SK-N-MC (cell line): ENCODE data around the gene C12orf60.

ENCODE experiments used
- DNase-seq: peaks from one replicate; pipeline ENCODE4 v3.0.0-alpha.2; 2011; ENCODE audit warnings: low read depth, low spot score
- H3K27ac ChIP-seq: fragments of 200-600 bp; sonication (generic); 2 replicates; pipeline ENCODE4 v1.5.1; 2016; ENCODE audit warnings: mixed run types
- H3K36me3 ChIP-seq: fragments of 200-600 bp; sonication (generic); 2 replicates; pipeline ENCODE4 v1.6.1; 2017; ENCODE audit warnings: antibody characterized with exemption, low read length, mixed read lengths; ENCODE audit not compliant: insufficient read depth
- H3K4me3 ChIP-seq: fragments of 200-600 bp; sonication (generic); 2 replicates; pipeline ENCODE4 v1.5.1; 2016
- H3K9ac ChIP-seq: fragments of 200-600 bp; sonication (generic); 2 replicates; pipeline ENCODE4 v1.8.0; 2017; ENCODE audit warnings: mixed run types, mixed read lengths; ENCODE audit not compliant: insufficient read length
- H3K9me3 ChIP-seq: fragments of 200-600 bp; sonication (generic); 2 replicates; pipeline ENCODE4 v1.6.1; 2017; ENCODE audit warnings: low read depth, mild to moderate bottlenecking, antibody characterized with exemption, low read length, moderate library complexity, mixed read lengths
- EZH2 ChIP-seq: fragments of 200-600 bp; sonication (generic); IDR thresholded peaks from one replicate; pipeline ENCODE4 v1.6.1; 2017; ENCODE audit warnings: antibody characterized with exemption
- FOXP2 ChIP-seq: optimal IDR thresholded peaks from 2 replicates; pipeline ENCODE3; 2011; ENCODE audit warnings: mild to moderate bottlenecking, moderate library complexity; ENCODE audit not compliant: insufficient read depth; ENCODE audit errors: extremely low read length, control extremely low read depth
- POLR2AphosphoS5 ChIP-seq: IDR thresholded peaks from 2 replicates; pipeline ENCODE4 v1.6.1; 2012; ENCODE audit warnings: mild to moderate bottlenecking, low read depth, low read length, borderline replicate concordance

The C12orf60 gene

DNA sequence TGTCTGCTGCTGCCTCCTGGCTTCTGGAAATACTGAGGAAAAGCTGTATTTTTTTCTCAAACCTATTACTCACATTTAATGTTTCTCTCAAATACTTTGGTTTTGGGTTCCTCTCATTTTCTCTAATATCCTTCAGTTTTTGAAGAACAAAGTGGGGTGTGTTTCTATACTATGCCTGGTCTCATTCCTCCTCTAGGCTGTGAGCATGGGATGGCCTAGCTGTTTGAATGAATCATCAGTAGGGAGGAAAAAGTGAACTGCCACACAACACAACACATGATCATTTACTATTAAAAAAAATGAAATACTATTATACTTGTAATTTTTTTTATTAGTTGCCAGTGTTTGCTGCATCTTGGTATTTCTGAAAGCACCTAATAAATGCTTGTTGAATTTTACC, 21.8 kb downstream of the C12orf60 start:
- Histone ChIP-seq H3K9me3 (no peaks in the 10 kb centered on the region), H3K9ac (no peak overlapping the region), H3K36me3 (no peaks in the 10 kb centered on the region), H3K4me3 (no peak overlapping the region), H3K27ac (no peak overlapping the region)
- no peak for DNase-seq
- TF ChIP-seq FOXP2 (no peak), EZH2 (no peak), POLR2AphosphoS5 (no peak)

DNA sequence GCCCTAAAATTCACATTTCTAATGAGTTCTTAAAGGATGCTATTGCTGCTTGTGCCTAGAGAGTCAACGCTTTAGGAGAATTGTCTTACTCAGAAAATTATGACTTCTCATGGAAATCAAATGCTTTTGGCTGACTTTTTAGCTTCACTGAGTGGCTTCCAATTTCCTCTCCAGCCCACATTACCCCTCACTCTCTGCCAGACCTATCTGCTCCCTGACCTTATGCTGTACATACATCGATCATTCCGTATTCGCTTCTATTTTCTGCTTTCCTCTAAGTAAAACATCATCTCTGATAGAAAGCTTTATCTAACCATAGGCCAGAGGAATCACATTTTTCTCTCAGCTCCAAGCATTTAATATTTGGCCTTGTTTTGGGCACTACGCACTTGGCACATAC, 23.0 kb downstream of the C12orf60 start:
- no peak for DNase-seq
- Histone ChIP-seq H3K27ac (no peak overlapping the region), H3K9me3 (no peaks in the 10 kb centered on the region), H3K4me3 (no peak overlapping the region), H3K36me3 (no peaks in the 10 kb centered on the region), H3K9ac (no peak overlapping the region)
- TF ChIP-seq EZH2 (no peak), POLR2AphosphoS5 (no peak), FOXP2 (no peak)

DNA sequence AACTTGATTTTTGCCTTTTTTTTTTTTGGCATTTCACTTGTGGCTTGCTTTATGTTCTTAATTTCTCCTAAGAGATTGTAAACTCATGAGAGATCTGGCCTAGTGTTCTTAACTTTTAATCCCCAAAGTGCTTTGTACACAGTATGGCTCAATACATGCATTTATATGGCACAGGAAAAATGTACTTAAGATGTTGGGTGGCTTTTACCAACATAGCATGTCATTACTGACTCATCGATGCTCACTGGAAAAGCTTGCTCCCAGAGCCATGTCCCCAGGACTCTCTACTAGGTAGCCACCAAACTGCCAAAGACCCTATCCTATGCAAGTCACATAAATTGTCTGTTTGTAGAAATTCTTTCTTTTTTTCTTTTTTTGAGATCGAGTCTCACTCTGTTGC, 23.6 kb downstream of the C12orf60 start:
- no peak overlapping the region for H3K4me3 ChIP-seq
- no peaks in the 10 kb centered on the region for H3K36me3 ChIP-seq
- H3K27ac ChIP-seq, result no peak overlapping the region
- TF ChIP-seq POLR2AphosphoS5 (no peak), FOXP2 (no peak), EZH2 (no peak)
- no peak overlapping the region for H3K9ac ChIP-seq
- no peak for DNase-seq
- no peaks in the 10 kb centered on the region for H3K9me3 ChIP-seq

DNA sequence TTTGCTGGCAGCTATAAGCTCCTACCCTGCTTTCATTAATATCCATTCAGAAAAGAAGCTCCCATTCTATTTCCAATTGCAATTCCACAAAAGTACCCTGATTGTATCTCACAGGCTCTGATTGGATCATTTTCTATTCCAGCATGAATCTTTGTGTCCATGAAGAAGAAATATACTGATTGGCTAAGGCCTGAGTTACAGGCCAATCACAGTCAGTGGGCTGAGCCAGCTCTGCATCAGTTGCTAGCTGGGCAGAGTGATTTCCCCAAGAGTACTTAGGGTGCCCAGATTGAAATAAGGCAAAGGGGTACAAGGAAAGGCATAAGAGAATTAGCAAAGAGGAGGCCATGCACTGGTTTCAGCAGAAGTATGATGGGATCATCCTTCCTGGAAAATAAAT, 25.4 kb downstream of the C12orf60 start:
- no peak overlapping the region for H3K9ac ChIP-seq
- no peak for DNase-seq

DNA sequence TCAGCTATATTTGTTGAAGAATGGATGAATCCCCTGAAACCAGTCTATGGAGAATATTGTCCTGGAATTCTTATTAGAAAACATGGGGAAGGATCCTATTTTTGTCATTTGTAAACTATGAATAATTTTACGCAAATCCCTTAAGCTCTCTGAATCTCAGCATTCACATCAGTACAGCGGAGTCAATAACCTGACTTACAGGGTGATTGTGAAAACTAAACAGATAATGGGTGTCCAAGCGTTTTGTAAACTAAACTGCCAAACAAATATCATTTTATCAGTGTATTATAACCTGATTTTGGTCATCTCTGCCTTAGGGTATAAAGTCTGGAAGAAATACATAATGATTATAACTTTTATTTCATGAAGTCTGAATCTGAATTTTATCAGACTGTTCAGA, 29.9 kb downstream of the C12orf60 start:
- no peaks in the 10 kb centered on the region for H3K9me3 ChIP-seq
- DNase-seq, result no peak
- H3K9ac ChIP-seq, result no peak overlapping the region
- no peak overlapping the region for H3K4me3 ChIP-seq
- no peaks in the 10 kb centered on the region for H3K36me3 ChIP-seq
- no peak overlapping the region for H3K27ac ChIP-seq
- no peak for TF ChIP-seq EZH2
- no peak for TF ChIP-seq FOXP2
- no peak for TF ChIP-seq POLR2AphosphoS5

More for the DNA sequence above, 25.4 kb downstream of the C12orf60 start:
- Histone ChIP-seq H3K36me3 (no peaks in the 10 kb centered on the region), H3K27ac (no peak overlapping the region), H3K9me3 (no peaks in the 10 kb centered on the region), H3K4me3 (no peak overlapping the region)
- TF ChIP-seq POLR2AphosphoS5 (no peak), FOXP2 (no peak), EZH2 (no peak)

DNA sequence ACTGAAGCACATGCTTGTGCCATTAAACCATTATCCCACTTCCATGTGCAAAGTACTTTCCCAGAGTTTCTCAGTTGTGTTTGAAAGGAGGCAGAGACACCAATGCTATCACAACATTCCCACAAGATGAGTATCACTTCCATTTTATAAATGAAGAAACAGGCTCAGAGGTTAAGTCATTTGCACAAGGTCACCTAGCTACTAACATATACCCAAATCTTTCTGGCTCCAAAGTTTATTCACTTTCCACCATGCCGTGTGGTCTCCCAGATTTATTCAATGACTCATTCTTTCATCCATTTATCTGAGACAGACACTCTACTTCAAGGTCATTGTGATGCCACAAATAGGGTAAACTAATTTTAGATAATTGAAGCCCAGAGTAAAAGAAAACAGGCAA, 30.5 kb downstream of the C12orf60 start:
- Histone ChIP-seq H3K9me3 (no peaks in the 10 kb centered on the region), H3K9ac (no peak overlapping the region), H3K27ac (no peak overlapping the region), H3K36me3 (no peaks in the 10 kb centered on the region), H3K4me3 (no peak overlapping the region)
- no peak for DNase-seq
- TF ChIP-seq EZH2 (no peak), POLR2AphosphoS5 (no peak), FOXP2 (no peak)

DNA sequence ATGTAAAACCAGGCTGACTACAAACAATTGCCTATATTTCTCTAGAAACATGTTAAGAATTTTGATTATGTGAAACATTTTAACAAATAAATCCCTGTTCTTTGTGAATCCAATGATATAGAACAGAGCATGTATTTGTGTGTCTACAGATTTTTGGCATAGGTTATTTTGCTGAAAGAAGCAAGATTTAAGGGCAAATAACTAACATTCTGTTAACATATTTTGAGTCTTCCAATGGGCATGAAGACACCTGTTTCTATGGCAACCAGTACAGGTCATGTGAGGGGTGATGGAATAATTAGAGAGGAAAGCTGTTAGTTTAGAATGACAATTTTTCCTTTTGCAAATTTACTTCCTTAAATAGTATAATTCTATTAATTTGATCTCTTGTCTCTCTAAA, 31.0 kb downstream of the C12orf60 start:
- DNase-seq, result no peak
- H3K27ac ChIP-seq, result no peak overlapping the region
- TF ChIP-seq FOXP2, result no peak
- no peak for TF ChIP-seq EZH2
- no peak for TF ChIP-seq POLR2AphosphoS5
- no peaks in the 10 kb centered on the region for H3K9me3 ChIP-seq
- no peak overlapping the region for H3K9ac ChIP-seq
- H3K4me3 ChIP-seq, result no peak overlapping the region
- H3K36me3 ChIP-seq, result no peaks in the 10 kb centered on the region

DNA sequence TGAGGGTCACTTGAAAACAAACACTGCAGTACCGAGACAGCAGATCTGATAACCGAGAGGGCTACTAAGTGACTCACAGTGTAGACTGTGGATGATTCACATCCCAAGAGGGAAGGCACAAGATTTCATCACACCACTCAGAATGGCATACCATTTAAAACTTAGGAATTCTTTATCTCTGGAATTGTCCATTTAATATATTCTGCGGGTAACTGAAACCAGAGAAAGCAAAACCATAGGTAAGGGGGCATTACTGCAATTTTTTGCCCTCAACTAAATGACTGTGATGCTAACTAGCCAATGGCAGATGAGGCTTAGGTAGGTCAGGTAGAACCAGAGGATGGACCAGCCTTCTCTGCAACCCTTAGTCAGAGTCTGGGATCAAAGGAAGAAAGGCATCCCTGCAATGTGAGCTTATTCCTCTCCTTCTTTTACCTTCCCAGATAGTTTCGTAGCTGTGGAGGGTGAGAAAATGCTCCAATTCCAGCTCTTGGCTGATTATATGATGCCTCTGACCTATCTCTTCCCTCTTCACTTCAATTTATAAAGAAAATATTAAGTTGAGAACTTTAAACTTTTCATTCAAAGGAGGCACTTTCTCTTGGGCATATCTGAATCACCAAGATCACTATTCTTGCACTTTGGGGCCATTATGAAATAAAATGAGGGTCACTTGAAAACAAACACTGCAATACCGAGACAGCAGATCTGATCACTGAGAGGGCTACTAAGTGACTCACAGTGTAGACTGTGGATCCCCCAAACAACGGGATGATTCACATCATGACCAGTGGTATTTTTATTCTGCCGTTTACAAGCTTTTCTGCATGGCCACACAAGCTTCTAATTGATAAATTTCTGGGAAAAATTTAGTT, 33.1 kb downstream of the C12orf60 start:
- no peak for TF ChIP-seq POLR2AphosphoS5
- TF ChIP-seq FOXP2, result no peak
- TF ChIP-seq EZH2, result no peak
- H3K9ac ChIP-seq, result no peak overlapping the region
- H3K9me3 ChIP-seq, result no peaks in the 10 kb centered on the region
- no peaks in the 10 kb centered on the region for H3K36me3 ChIP-seq
- no peak overlapping the region for H3K4me3 ChIP-seq
- DNase-seq, result no peak
- H3K27ac ChIP-seq, result no peak overlapping the region

DNA sequence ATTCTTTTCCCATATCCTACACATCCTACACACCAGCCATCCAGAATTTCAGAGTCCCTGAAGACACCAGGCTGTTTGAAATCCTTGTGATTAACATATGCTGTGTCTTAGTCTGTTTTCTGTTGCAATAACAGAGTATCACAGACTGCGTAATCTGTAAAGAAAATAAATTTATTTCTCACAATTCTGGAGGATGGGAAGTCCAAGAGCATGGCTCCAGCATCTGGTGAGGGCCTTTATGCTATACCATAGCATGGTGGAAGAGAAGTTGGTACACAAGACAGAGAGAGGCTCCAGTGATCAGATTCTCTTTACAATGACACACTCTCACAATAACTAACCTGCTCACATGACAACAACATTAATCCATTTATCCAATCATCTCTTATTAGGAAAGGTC, 35.8 kb downstream of the C12orf60 start:
- no peaks in the 10 kb centered on the region for H3K9me3 ChIP-seq
- no peak overlapping the region for H3K27ac ChIP-seq
- no peaks in the 10 kb centered on the region for H3K36me3 ChIP-seq
- no peak overlapping the region for H3K4me3 ChIP-seq
- DNase-seq, result no peak
- TF ChIP-seq EZH2, result no peak
- TF ChIP-seq FOXP2, result no peak
- TF ChIP-seq POLR2AphosphoS5, result no peak
- no peak overlapping the region for H3K9ac ChIP-seq
